Aorta (tissue), 5 donors: Measurements from ENCODE around the gene SPDYE1. TPM values are rescaled to one million over a fixed set of nuclear protein-coding genes. Genes with fewer than 3 reads are reported as not detected.
"Not testable (repeated sequence)": the region's sequence is repeated elsewhere in the genome, so short reads cannot be mapped to it uniquely, and the experiment has no call there.

Experiments used
- ATAC-seq: fragments of 200-7000 bp; cut with Tn5 transposase; one replicate; pipeline ENCODE4 v1.9.1; 2022; ENCODE audit warnings: moderate library complexity; ENCODE audit not compliant: low FRiP score
- DNase-seq, 2 donors: peaks; one replicate each; pipeline ENCODE4 v3.0.0-alpha.2; 2020
- H3K27ac ChIP-seq, 2 donors: one replicate each; pipeline ENCODE4 v1.5.1; 2013; ENCODE audit warnings: low read length in 2 of 2, mild to moderate bottlenecking in 2 of 2, moderate library complexity in 2 of 2, control low read depth in 1 of 2, inconsistent platforms in 1 of 2, low read depth in 1 of 2
- H3K27me3 ChIP-seq, 2 donors: one replicate each; pipeline ENCODE4 v1.6.1; 2013; ENCODE audit warnings: control low read depth in 1 of 2, low read length in 1 of 2, mild to moderate bottlenecking in 1 of 2, moderate library complexity in 1 of 2; ENCODE audit not compliant: insufficient read depth in 2 of 2, control insufficient read depth in 1 of 2
- H3K36me3 ChIP-seq, 2 donors: one replicate each; pipeline ENCODE4 v1.6.1; 2013; ENCODE audit warnings: control low read depth in 1 of 2, low read length in 1 of 2, mild to moderate bottlenecking in 1 of 2; ENCODE audit not compliant: insufficient read depth in 2 of 2, control insufficient read depth in 1 of 2
- H3K4me1 ChIP-seq, 2 donors: one replicate each; pipeline ENCODE4 v1.6.1; 2013; ENCODE audit warnings: low read length in 2 of 2, control low read depth in 1 of 2, mild to moderate bottlenecking in 1 of 2, moderate library complexity in 1 of 2; ENCODE audit not compliant: insufficient read depth in 2 of 2, control insufficient read depth in 1 of 2
- H3K4me3 ChIP-seq, 2 donors: one replicate each; pipeline ENCODE4 v1.5.1; 2013; ENCODE audit warnings: low read length in 2 of 2, control low read depth in 1 of 2, mild to moderate bottlenecking in 1 of 2
- H3K9me3 ChIP-seq: one replicate; pipeline ENCODE4 v1.6.1; 2013; ENCODE audit warnings: mild to moderate bottlenecking, low read length; ENCODE audit not compliant: control insufficient read depth
- WGBS, 2 donors: extraction: QIAGEN DNeasy Blood & Tissue Kit; methylation state at CpG; one replicate each; pipeline ENCODE4 v1.1.7; 2013; 5-methylcytosine and 5-hydroxymethylcytosine counted together
- intact Hi-C, 2 donors: fragments of 100-400 bp; cut with DNase I; formaldehyde crosslinking; loops; one replicate each; pipeline versions ENCODE4 v1.14.2 to v1.15.0; 2022
- polyA plus RNA-seq, 2 donors: library from polyadenylated mRNA; stranded (reverse); fragments of 200-250 nt; gene quantifications; one replicate each; pipeline ENCODE4 v1.2.3, GENCODE V29; 2013
- total RNA-seq, 2 donors: library from RNA; stranded (reverse); fragmentation: NEBNext Ultra II Directional; extraction: Animal tissue kit (Norgen Biotek cat#: 25700); gene quantifications; one replicate each; pipeline ENCODE4 v1.2.1, GENCODE V29; 2021
- donor health status: healthy with polysubstance abuse.
- donor health status: Bipolar disorder and iron deficiency.
- donor health status: DM: no; HTN: no; CAD: no.
- donor health status: DM: no; HTN: no; CAD: no.
- donor health status: DM: yes; HTN: yes; CAD: no.

Gene SPDYE1
- total and polyA plus RNA-seq, 4 donors, result 0.05 TPM; not detected in 3

GRCh38 chr7:44018857-44019807 lies 21.4 kb downstream of the SPDYE1 start:
- H3K4me1 ChIP-seq, H3K9me3 ChIP-seq, H3K27me3 ChIP-seq, H3K36me3 ChIP-seq, intact Hi-C loops: not testable (repeated sequence)
- peak; percentile 99 for ATAC-seq
- 1 to 2% methylated on average over 49 to 62 of the region's 63 CpGs for WGBS, 2 donors
- peak; percentile 99 for DNase-seq
- H3K4me3 ChIP-seq, result peak overlapping the region; percentile 60 to 69
- H3K27ac ChIP-seq, result peak overlapping the region in 1 of 2 donors; percentile 68

DNA sequence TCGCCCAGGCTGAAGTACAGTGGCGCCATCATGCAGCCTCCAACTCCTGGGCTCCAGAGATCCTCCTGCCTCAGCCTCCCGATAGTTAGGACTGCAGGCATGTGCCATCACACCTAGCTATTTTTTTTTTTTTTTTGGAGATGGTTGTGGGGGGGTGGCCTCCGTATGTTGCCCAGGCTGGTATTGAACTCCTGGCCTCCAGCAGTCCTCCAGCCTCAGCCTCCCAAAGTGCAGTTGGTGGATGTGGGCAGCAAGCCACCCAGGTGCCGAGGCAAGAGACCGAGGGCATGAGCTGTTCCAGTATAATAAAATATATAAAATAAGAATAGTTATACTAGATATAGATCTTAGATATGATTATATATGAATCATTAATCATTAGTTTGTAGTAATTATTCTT lies 22.1 kb downstream of the SPDYE1 start:
- H3K36me3 ChIP-seq, H3K4me1 ChIP-seq, H3K4me3 ChIP-seq, ATAC-seq, DNase-seq, H3K9me3 ChIP-seq, H3K27ac ChIP-seq, H3K27me3 ChIP-seq, intact Hi-C loops: not testable (repeated sequence)
- WGBS, 2 donors, result 74% methylated on average over 5 to 6 of the region's 6 CpGs

- H3K9me3 ChIP-seq, H3K4me1 ChIP-seq, ATAC-seq, intact Hi-C loops, H3K4me3 ChIP-seq, H3K36me3 ChIP-seq, H3K27ac ChIP-seq, H3K27me3 ChIP-seq, DNase-seq: not testable (repeated sequence)
- 87 to 88% methylated on average over 6 of the region's 7 CpGs for WGBS, 2 donors
These were observed 24.4 kb downstream of the SPDYE1 start for GRCh38 chr7:44022069-44022468.

- H3K27me3 ChIP-seq, H3K4me3 ChIP-seq, H3K4me1 ChIP-seq, ATAC-seq, DNase-seq, H3K36me3 ChIP-seq, H3K9me3 ChIP-seq, intact Hi-C loops, H3K27ac ChIP-seq: not testable (repeated sequence)
- WGBS, 2 donors, result 60 to 64% methylated on average over 6 of the region's 6 CpGs
These were observed 25.2 kb downstream of the SPDYE1 start for GRCh38 chr7:44022796-44023467.

DNA sequence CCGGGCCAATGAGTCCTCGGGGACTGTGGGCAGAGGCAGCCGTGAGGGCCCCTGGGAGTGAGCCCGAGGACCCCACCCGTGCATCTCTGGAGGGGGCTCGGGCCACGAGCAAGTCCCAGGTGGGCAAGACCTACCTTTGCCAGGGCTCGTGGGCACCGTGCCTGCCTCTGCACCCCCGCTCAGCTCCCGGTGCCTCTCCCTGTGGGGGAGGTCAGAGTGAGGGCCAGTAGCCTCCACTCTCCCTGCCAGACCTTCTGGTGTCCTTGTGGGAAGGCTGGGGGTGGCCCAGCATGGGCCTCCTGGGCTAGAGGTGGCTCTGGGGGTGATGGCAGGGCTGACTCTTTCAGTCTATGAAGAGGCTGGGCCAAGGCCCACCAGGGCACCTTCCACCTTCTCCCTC lies 31.7 kb downstream of the SPDYE1 start:
- H3K4me1 ChIP-seq, H3K27ac ChIP-seq, DNase-seq, H3K36me3 ChIP-seq, ATAC-seq, H3K4me3 ChIP-seq, H3K9me3 ChIP-seq, intact Hi-C loops, H3K27me3 ChIP-seq: not testable (repeated sequence)
- WGBS, 2 donors, result 90 to 93% methylated on average over 3 to 6 of the region's 11 CpGs

DNA sequence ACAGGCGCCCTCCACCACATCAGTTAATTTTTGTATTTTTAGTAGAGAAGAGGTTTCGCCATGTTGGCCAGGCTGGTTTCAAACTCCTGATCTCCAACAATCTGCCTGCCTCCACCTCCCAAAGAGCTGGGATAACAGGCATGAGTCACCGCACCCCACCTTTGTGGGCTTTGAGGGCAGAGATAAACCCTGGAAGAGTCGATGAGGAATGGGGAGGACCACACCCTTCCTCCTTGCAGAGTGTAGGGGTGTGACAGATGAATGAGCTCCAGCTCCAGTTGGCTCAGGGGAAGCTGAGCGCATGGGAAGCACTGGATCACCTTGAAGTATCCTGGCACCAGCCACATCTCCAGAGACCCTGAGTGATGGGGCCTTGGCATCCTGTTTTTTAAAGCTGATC lies 32.3 kb downstream of the SPDYE1 start:
- H3K4me3 ChIP-seq, H3K27ac ChIP-seq, H3K36me3 ChIP-seq, ATAC-seq, H3K27me3 ChIP-seq, intact Hi-C loops, H3K4me1 ChIP-seq, DNase-seq, H3K9me3 ChIP-seq: not testable (repeated sequence)
- 93 to 100% methylated on average over 3 to 4 of the region's 5 CpGs for WGBS, 2 donors

DNA sequence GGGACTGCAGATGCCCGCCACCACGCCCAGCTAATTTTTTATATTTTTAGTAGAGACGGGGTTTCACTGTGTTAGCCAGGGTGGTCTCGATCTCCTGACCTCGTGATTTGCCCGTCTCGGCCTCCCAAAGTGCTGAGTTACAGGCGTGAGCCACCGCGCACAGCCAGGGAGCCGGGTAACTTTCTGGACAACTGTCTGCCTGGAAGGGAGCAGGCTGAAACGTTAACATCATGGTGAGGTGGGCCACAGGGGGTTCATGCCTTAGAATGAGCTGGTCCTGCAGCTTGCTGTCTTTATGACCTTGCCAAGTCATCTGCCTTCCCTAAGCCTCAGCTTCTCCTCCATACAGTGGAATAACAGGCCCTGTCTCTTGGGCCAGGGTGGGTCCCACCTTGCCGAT lies 33.6 kb downstream of the SPDYE1 start:
- intact Hi-C loops, ATAC-seq, H3K4me1 ChIP-seq, H3K4me3 ChIP-seq, H3K27ac ChIP-seq, H3K36me3 ChIP-seq, H3K27me3 ChIP-seq, DNase-seq, H3K9me3 ChIP-seq: not testable (repeated sequence)
- WGBS, 2 donors, result 83 to 87% methylated on average over 12 of the region's 13 CpGs

DNA sequence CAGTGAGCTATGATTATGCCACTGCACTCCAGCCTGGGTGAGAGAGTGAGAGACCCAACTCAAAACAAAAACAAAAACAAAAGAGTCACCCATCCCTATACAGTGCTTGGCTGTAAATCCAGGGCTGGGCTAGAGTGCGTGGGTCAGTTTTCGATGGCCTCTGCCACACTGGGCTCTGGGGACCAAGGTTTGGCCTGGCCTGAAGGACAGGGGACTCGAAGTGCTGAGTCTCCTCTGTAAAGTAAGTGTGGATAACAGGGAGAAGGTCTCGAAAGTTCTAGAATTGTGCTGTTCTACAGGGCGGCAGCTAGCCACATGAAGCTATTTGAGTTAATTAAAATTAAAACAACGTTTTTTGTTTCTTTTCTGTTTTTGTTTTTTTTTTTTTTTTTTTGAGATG lies 34.3 kb downstream of the SPDYE1 start:
- WGBS, 2 donors, result 80 to 82% methylated on average over 6 of the region's 6 CpGs
- H3K27me3 ChIP-seq, H3K4me3 ChIP-seq, ATAC-seq, intact Hi-C loops, H3K4me1 ChIP-seq, H3K36me3 ChIP-seq, H3K9me3 ChIP-seq, DNase-seq, H3K27ac ChIP-seq: not testable (repeated sequence)
